ENCODE measurements around the gene TBC1D1.

Gene TBC1D1

GRCh38 chr4:38160487-38161207, 269.8 kb downstream of the TBC1D1 start:
- peak; percentile 66 for DNase-seq

DNA sequence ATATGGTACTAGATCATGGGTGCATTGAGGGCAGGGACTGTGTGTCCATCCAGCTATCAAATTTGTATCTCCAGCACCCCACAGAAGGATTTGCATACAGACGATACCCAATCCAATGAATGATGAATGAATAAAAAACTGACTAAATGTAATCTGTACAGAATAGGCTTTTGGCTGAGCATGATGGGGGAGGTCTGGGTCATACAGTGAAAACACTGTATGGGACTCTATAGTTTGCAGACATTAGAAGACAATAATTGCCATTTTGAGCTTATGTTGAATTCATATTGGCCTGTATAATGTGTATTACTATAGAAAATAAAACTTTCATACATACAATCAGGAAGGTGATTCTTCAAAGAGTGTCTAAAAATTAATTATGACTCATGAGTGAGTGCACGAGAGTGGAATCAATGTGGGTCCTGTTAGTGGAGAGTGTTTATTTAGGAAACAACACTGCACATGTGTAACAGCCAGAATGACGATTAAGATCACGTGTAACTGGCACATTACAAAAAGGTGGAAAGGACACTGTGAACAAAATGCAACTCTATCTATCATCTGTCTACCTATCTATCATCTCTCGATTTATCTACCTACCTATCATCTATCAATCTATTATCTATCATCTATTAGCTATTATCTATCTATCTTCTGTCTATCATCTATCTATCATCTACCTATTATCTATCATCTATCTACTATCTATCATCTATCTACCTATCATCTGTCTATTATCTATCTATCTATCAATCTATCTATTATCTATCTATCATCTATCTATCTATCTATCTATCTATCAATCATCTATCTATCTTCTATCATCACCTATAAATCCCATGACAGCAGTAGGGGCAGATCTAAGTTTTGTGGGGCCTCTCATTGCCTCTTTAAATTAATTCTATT, 270.6 kb downstream of the TBC1D1 start:
- DNase-seq, result no peak

- no peak for DNase-seq
Observed at GRCh38 chr4:38162240-38162784, 271.4 kb downstream of the TBC1D1 start.

- no peak for DNase-seq
Observed at GRCh38 chr4:38163216-38164006, 272.5 kb downstream of the TBC1D1 start.

- DNase-seq, result no peak
Observed at GRCh38 chr4:38164346-38164745, 273.5 kb downstream of the TBC1D1 start.

DNA sequence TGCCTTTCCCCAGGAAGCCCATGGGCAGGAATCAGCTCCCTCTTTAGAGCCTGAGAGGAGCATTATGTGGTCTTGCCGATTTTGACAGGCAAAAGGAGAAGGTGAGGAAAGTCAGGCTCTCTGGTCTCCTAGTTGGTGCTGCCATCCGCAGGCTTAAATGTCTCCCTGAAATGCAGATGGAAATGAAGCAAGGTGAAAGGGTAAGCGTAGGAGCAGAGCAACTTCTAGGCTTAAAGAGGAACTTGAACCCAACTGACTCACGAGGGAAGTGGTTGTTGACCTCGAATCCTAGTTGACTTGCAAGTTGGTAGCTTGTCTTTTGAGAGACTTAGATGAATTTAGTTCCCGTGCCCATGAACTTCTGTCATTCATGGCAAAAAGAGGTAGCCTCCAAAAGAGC, 275.2 kb downstream of the TBC1D1 start:
- DNase-seq, result no peak

GRCh38 chr4:38166768-38167167, 275.9 kb downstream of the TBC1D1 start:
- no peak for DNase-seq

DNA sequence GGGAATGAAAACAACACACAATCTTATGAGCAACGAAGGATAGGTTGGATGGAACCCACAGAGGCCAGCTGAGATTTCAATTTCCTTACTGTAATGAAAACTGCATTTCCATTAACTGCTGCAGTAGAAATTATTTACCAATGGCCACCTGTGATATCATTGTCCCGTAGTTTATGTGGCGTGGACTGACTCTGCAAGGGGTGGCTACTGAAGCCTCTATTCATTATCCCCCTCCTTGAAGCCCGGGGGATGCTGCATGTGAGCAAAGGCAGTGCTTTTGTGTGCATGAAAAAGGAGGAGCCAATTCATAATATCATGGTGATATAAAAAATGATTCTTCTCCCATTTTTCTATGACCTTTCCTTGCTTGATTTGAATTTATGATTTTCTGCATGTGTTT, 277.1 kb downstream of the TBC1D1 start:
- DNase-seq, result no peak

GRCh38 chr4:38169524-38169923, 278.6 kb downstream of the TBC1D1 start:
- no peak for DNase-seq

GRCh38 chr4:38170338-38171169, 279.7 kb downstream of the TBC1D1 start:
- DNase-seq, result no peak

GRCh38 chr4:38172078-38172477, 281.2 kb downstream of the TBC1D1 start:
- no peak for DNase-seq

- DNase-seq, result no peak
Observed at GRCh38 chr4:38173935-38174518, 283.1 kb downstream of the TBC1D1 start.

DNA sequence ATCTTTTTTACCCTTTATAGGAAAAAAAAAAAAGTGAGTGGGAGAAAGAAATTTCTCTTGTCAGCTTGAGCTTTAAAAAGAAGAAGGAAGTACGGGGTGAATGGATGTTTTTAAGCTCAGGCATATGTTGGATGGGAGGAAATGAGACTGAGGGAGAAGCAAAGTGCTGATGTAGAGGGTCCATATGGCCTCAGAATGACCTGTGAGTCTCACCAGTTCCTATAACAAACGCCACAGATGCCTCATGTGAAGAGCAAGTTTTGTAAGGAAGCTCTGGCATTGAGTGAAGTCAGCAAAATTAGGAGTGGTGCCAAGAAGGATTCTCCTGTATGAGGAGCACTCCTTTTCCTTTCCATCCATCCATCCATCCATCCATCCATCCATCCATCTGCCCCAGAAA, 283.9 kb downstream of the TBC1D1 start:
- no peak for DNase-seq

DNA sequence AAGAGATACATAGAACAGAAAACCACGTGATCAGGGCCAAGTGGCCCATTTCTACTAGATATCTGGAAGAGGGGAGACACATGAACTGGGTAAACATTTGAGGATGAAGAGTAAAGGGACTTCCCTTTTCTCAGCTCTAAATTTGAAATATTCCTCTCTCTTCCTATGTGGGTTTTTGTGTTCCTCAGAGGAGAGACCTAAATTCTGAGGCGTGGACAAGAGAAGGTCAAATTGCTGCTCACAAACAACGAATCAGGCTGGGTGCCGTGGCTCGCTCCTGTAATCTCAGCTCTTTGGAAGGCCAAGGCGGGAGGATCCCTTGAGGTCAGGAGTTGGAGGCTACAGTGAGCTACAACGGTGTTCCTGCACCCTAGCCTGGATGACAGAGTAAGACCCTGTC, 285.3 kb downstream of the TBC1D1 start:
- no peak for DNase-seq

DNA sequence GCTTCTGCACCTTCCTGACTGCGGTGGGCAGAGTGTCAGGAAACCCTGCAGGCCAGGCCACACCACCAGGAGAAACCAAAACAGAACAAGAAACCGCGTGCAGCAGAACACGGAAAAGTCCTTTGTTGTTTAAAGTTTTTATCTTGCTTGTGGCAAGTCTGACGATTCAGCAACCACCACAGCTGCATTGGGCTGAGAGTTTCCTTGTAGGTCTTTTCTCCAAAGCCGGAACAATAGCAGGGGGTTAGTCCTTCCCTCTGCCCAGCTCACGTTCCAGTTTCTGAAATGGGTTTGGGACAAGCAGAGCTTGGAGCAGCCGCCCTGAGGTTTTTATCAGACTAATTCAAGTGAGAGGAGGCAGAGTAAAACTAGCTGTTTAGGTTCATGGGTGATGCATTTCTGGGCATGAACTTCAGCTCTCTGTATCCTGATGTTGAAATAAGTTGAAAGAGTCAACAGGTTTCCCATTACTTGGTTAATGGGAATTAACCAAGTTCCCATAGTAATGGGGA, 286.2 kb downstream of the TBC1D1 start:
- DNase-seq, result peak; percentile 59

DNA sequence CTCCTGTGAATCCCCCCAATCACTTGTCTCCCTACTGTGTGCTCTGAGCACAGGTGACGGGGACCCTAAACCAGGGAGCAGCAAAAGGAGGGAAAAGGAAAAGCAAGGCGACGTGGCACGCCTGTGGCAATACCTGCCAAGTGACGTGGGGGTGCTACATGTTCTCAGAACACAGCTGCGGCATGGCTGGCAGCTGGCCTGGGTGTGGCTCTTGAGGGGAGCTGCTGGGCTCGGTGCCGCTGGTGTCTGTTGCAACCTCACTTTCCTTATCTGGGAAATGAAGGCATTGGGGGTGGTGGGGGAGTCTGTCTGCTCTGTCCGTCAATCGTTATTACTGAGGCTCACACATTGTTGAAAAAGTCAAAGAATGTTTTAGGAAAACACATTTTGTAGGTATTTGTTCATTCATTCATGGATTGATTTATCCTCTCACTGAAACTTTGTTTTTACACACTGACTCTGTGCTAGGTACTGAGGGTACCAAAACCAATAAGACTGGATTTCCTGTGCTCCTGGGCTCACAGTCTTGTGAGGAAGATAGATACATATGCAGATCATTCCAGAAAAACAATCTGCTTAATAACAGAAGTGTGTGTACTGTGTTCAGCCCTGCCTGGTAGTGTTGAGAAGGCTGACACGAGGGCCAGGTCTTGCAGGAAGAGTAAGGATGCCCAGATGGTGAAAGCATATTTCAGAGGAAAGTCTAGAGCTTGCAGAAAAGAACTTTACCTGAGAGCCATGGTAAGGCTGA, 286.9 kb downstream of the TBC1D1 start:
- DNase-seq, result peak; percentile 48

DNA sequence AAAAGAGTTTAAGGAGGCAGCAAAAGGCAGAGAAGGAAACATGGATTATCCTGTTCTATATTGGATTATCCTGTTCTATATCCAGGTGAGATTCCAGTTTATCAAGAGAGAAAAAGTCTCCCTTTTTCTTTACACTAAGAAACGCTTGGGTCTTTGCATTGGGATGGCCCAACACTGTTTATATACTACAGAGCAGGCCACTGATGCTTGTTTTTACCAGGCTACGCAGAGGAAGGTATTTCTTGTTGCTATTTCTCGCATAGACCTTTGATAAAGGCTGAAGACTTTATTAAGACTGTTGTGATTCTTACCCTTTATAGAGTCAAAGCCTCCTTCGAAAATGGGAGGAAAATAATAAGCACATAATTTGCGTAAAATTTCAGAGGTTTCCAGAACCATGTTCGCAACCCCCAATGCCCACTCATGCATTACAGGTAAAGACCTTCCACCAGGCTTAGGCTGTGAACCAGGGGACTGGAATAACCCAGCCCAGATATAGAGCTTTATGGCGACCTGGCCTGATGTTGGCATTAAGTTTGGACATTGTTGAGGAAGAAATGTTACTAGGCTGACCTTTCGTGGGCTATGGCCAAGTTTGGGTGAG, 287.6 kb downstream of the TBC1D1 start:
- no peak for DNase-seq

DNA sequence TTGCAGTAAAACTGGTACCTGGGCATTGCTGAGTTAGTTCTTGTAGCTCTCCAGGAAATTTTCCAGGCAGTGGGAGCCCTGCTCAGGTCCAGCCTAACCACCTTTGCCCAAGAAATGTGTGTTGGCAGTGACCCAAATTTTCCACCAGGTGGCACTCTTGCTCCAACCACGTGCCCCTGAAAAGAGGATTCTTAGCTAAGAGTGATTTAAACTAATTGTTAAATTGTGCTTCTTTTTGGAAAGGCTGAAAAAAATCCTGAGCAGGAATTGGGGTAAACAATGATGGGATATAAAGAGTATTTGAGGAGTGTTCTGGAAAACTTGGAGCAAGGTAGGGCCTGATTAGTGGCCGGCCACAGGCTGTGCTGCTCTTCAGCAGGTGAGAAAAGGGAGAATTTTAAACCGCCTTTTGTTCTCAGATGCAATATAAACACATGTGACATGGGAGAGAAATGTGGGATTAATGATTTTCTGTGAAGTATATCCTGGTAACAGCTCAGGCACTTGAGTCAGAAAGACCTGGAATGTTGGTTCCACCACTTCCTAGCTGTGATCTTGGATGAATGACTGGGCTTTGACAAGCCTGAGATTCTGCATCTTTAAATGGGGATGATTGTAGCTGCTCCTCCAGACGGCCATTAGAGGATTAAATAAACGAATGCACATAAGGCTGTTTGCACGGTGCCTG, 288.9 kb downstream of the TBC1D1 start:
- peak; percentile 81 for DNase-seq

DNA sequence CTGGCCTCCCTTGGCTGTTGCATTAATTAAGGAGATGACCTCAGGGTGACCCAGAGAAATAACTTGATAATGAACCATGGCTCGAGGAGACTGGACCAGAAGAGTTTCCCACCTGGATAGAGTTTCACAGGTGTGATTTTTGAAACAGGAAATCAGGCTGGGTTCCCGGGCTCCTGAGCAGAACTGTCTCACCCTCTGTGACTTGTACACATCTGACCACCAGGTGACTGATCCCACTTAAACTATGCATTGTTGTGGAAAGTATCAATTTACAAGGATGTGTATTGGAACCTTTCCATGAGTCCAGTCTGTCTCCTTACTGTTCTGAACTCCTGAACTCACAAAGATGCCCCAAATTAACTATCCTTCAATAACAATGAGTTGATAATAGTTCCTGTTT, 289.6 kb downstream of the TBC1D1 start:
- DNase-seq, result no peak

- no peak for DNase-seq
Observed at GRCh38 chr4:38181286-38181685, 290.4 kb downstream of the TBC1D1 start.
